ENCODE data around the gene OSBPL7.
"Not testable (repeated sequence)": the region's sequence is repeated elsewhere in the genome, so short reads cannot be mapped to it uniquely, and the experiment has no call there.

OSBPL7 gene

GRCh38 chr17:47803201-47803600, 18.4 kb downstream of the OSBPL7 start:
- no peak for DNase-seq

DNA sequence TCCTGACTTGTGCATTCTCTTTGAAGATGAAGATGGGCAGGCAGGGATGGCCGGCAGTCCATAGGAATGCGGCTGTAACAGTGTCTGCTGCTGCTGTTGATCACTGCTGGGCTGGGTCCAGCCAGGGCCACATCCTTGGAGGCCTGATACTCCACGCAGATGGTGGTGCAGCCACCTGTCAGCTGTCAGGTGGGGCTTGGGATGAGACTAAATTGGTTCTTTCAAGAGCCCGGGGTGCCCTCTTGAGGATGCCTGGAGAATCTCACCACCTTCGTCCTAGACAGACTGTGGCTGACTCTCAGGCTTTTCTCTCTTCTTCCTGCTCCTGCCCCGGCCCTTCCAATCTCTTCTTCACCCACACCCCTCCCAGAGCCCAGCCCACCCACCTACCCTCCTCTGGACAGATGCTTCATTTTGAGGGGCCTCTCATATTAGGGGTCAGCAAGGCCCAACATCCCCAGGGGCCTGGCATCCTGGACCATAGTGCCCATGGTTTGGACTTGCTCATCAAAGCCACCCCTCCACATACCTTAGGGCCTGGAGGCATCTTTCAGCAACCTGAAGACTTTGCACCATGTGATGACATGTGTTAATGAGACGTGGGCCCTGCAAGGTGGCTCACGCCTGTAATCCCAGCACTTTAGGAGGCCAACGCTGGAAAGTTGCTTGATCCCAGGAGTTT, 19.1 kb downstream of the OSBPL7 start:
- DNase-seq = peak; percentile 65 to 68

DNA sequence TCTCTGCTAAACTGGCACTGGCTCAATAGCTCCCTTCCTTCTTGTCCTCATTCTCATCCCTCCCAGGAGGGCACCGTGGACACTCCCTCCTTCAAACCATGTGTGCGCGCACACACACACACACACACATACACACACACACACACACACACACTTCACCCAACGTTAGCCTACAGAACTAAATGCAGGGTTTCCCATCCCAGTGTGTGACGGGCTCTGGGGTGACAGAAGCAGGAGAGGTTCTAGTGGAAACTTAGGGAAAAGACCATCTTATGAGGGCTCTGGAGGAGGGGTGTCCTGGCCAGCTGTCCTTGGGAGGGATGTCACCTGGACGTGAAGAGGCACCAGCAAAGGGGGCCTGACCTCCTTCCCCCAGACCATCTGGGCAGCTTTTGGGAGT, 19.7 kb downstream of the OSBPL7 start:
- DNase-seq = no peak

DNA sequence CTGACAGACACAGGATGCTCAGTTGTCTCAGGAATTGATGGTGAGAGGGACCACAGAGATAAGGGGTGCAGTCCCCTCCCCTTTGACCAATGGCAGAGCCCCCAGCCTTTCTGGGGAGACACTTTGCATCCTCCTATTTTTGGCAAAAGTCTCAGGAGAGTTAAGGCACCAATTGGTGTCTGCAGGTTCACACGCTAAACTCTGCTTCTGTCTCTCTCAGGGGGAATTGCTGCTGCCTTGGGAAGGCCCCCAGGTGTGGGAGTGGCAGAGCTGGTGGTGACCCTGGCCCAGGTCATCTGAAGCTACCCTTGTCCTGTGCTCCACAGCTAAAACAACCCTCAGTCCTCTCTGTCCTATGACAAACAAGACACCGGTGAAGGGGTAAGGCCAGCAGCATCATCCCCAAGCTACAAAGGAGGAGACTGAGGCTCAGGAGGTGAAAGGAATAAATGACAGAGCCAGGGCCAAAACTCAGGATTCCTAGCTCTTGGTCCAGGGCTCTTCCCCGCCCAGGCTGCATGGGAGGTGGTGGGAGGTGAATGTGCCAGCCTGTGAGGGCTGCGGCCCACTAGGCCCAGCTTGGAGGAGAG, 20.3 kb downstream of the OSBPL7 start:
- no peak for DNase-seq

- DNase-seq = no peak
Observed at GRCh38 chr17:47800686-47801085, 20.9 kb downstream of the OSBPL7 start.

GRCh38 chr17:47797797-47798196, 23.8 kb downstream of the OSBPL7 start:
- DNase-seq = no peak

GRCh38 chr17:47792979-47793378, 28.6 kb downstream of the OSBPL7 start:
- DNase-seq = no peak

DNA sequence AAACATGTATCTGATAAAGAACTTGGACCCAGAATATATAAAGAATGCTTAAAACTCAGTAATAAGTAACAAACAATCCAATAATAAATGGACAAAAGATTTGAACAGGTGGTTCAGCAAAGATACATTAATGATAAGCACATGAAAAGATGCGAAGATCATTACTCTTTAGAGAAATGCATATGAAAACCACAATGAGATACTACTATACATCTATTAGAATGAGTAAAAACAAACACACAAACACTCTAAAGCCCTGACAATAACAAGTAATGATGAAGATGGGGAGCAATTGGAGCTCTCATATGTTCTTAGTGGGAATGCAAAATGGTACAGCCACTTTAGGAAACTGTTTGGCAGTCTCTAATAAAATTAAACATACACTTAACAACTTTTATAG, 29.1 kb downstream of the OSBPL7 start:
- no peak for DNase-seq

DNA sequence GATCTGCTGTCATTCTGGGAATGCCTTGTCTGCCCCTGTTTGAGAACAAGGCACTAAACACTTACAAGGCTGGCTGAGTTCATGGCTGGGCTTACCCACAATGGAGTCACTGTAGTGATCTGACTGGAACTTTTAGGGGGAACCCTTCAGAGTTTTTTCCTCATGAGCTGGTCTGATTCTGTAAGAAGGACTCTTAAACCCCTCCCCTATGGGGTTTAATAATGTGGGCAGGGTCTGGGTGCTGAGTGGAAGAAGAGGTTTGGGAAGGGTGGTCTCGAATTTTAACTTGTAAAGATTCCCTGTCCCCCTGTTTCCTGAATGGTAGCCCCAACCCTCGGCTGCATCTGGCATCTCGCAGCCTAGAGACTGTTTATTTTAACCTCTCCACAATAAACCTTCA, 30.6 kb downstream of the OSBPL7 start:
- DNase-seq = no peak

DNA sequence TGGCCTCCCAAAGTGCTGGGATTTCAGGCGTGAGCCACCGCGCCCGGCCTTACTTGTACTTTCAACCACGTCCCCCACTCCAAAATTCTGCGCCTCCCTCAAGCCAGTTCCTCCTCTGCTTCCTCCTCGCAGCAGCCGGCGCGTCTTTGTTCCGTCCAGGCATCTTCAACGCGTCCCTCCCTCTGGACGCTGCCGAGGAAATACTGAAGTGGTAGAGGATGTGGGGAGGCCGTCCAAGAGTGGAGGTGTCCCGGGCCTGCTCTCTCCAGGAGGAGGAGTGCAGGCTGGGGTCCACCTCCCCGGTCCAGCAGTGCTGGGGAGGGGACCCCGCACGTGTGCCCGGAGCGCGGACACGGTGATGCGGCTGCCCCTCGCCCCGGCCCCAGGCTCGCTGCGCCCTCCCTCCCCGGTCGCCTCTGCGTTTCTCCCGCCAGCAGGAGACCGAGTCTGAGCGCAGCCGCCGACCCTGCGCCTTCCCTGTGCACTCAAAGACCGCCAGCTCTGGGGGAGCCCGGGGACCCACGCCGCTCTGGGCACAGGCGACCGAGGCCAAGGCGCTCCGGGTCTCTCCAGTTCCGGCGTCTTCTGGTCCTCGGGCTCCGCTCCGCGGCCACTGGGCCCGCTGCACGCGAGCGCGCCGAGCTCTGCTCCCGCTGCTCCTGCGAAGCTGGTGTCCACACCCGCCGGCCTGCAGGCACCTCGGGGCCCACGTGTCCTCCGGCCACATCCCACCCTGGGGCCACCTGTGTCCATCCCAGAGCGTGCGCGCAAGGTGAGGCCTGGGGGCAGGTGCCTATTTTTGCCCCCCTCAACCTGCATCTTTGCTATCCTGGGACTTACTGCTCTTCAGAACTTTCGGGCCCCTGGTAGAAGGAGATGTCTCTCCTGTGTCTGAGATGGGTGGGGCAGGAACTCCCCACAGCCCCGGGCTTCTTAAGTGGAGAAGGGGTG, 31.7 kb downstream of the OSBPL7 start:
- peak; percentile 61 to 72 for DNase-seq

DNA sequence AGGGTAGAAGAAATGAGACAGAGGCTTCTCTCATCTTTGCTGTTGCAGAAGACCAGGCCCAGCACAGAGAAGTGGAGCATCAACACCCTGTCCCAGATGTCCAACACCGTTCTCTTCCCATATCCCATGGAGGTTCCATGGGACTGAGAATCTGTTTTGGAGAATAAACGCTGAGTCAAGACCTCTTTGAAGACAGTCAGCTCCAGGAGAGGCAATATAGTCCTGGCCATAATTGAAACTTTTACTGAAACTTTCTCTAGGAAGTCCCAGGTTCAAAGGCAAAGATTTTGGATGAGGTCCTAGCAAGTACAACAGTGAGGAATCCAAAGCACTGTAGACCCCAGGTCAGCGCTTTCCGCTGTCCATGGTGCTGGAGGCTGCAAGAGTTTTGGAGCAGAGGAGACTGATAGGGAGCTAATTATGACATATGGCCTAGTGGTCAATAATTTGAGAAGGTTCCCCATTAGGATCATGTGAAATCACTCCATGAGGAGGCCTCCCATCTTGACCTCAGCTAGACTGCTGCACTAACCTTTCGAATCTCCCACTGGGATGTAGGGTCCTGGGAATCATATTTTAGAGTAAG, 36.0 kb downstream of the OSBPL7 start:
- peak in 1 of 2 donors; percentile 39 for DNase-seq

GRCh38 chr17:47781397-47781796, 40.2 kb downstream of the OSBPL7 start:
- no peak for DNase-seq

- DNase-seq = no peak
Observed at GRCh38 chr17:47778184-47778635, 43.4 kb downstream of the OSBPL7 start.

DNA sequence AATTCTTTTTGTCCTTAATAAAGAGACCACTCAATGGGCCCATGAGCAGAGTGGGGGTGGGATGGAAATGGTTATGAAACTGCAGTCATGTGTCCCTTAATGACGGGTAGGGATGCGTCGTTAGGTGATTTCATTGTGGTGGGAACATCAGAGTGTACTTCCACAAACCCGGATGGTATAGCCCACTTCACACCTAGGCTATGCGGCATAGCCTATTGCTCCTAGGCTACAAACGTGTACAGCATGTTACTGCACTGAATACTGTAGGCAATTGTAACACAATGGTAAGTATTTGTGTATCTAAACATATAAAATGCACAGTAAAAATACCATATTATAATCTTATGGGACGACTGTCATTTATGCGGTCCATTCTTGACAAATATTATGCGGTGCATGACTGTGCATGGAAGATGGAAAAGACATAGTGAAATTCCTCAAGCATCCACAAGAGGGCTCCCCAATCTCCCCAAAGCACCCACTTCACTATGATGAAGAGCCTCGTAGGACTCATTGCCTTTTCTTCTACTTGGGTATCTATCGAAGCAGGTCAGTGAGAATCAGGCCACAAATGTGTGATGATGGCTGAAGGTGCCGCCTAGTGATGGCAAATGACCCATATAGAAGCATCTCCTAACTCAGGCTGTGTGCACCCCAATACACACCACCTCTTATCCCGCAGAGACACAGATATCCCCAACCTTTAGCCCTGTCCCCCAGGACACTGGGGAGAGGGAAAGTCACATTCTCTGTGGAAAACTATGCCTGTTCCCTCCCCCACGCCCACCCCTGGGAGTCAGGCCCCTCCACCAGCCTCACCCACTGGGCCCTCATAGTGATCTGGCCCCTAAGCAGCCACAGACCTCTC, 45.0 kb downstream of the OSBPL7 start:
- peak; percentile 15 to 47 for DNase-seq

GRCh38 chr17:47774987-47775580, 46.5 kb downstream of the OSBPL7 start:
- no peak for DNase-seq

- no peak for DNase-seq
Observed at GRCh38 chr17:47774331-47774730, 47.3 kb downstream of the OSBPL7 start.

DNA sequence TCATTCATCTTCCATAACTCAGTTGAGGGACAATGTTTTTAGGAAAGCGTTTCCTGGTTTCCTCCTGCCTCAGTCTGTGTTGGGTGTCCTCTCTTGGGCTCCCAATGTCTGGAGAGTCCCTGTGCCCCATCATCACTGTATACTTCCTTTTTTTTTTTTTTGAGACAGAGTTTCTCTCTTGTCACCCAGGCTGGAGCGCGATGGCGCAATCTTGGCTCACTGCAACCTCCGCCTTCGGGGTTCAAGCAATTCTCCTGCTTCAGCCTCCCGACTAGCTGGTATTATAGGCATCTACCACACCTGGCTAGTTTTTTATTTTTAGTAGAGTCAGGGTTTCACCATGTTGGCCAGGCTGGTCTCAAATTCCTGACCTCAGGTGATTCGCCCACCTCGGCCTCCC, 47.9 kb downstream of the OSBPL7 start:
- DNase-seq = not testable (repeated sequence)

DNA sequence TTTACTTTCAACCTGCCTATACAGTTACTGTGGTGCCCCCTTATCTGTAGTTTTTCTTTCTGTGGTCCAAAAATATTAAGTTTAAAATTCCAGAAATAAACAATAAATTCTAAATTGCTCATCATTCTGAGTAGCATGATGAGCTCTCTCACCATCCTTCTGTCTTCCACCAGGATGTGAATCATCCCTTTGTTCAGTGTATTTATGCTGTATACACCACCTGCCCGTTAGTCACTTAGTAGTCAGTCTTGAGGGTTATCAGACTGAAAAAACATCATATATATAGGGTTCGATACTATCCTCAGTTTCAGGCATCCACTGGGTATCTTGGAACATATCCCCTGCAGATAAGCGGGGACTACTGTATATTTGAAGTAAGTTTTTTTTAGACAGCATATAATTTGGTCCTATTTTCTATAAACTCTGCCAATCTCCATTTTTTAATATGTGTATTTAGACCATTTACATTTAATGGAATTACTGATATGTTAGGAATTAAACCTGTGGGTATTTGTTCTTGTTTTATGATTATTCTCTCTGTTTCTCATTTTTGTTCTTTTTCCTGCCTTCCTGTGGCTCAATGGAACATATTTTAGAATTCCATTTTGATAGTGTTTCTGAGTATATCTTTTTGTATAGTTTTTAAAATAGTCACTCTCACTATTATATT, 57.5 kb downstream of the OSBPL7 start:
- DNase-seq = no peak

DNA sequence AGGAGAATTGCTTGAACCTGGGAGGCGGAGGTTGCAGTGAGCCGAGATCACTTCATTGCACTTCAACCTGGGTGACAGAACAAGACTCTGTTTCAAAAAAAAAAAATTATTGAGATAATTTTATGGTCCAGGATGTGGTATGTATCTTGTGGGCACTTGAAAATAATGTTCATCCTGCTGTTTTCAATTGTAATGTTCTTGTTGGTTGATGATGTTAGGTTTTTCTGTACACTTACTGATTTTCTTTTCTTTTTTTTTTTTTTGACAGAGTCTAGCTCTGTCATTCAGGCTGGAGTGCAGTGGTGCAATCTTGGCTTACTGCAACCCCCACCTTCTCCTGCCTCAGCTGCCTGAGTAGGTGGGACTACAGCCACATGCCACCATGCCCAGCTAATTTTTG, 58.9 kb downstream of the OSBPL7 start:
- no peak for DNase-seq

DNA sequence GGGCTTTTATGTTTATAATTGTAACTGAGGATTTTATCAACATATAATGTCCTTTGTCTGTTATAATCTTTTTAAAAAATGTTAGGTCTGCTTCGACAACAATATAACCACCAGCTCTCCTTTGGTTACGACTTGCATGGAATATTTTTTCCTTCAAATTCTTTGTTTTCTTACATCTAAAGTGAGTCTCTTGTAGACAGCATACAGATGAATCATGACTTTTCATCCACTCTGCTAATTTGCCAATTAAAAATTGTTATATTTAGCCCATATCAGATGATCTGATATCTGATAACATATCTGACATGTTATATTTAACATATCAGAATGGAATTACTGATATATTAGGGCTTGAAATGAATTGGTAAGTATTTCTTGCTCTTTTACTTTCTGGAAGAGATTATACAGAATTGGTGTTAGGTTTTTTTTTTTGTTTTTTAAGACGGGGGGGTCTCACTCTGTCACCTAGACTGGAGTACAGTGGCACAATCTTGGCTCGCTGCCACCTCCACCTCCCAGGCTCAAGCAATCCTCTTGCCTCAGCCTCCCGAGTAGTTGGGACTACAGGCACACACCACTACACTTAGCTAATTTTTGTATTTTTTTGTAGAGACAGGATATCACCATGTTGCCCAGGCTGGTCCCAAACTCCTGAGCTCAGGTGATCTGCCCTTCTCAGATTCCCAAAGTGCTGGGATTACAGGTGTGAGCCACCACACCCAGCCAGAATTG, 61.0 kb downstream of the OSBPL7 start:
- DNase-seq = no peak

- DNase-seq = no peak
Observed at GRCh38 chr17:47757386-47757785, 64.2 kb downstream of the OSBPL7 start.

Data from stimulated activated CD4-positive, alpha-beta T cell treated with anti-CD3 and anti-CD28 coated beads, Interleukin-2, amount 100 ng/mL, for 24 hours (primary cell).